Medulla oblongata (tissue), 1 donor: ENCODE results near the gene KBTBD12.

Experiments
- DNase-seq: peaks from one replicate; pipeline ENCODE4 v3.0.0-alpha.2; 2015; ENCODE audit errors: extremely low spot score

The KBTBD12 gene

GRCh38 chr3:128012050-128012449 is 97.0 kb downstream of the KBTBD12 start:
- no peak for DNase-seq

GRCh38 chr3:128014548-128014947 is 99.5 kb downstream of the KBTBD12 start:
- DNase-seq = no peak

GRCh38 chr3:128016502-128016901 is 101.5 kb downstream of the KBTBD12 start:
- DNase-seq = no peak

GRCh38 chr3:128021768-128022372 is 106.8 kb downstream of the KBTBD12 start:
- DNase-seq = no peak

GRCh38 chr3:128033102-128033501 is 118.1 kb downstream of the KBTBD12 start:
- DNase-seq = no peak

- no peak for DNase-seq
Measured at GRCh38 chr3:128036119-128036518, 121.1 kb downstream of the KBTBD12 start.
